ENCODE measurements around the gene NAP1L4.
A peak's percentile ranks its signal among the peaks of the same experiment; 100 is the strongest.

The NAP1L4 gene

DNA sequence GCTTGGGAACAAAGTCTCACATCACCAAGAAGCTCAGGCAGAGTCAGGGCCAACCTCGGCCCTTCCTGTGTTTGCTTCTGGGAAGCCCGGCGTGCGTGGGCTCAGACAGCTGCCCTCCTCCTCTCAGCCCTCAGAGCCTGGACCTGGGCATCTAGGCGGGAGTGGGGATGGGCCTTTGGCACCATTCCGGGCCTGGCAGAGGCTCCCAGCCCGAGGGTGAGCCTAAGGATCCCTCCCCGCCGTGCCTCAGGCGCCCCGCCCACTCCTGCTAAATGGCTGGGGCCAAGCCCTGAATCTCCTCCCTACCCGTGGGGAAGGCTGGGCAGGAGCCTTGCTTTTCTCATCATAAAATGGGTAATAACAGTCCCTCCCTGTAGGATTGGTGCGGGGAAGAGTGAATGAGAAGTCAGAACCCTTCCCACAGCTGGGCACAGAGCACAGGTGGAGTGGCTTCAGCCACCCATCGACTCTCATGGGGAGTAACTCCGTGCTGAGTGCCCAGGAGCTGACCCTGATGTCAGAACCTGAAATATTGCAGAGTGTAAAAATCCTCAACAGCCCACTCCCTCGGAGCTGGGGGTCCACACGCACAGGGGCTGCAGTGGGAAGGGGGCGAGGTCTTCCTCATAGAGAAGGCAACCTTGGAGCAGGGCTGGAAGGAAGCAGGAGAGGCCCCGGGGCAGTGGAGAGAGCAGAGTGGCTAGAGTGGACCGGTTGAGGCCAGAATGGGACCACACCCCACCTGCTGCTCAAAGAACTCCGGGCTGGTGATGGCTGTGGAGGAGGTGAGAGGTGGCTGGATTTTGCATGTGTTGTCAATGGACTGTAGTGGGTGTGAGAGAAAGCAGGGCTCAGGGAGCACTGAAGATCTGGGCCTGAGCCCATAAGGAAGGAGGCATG is 87.7 kb downstream of the NAP1L4 start:
- no peak for DNase-seq (ENCODE audit: low read depth)

- DNase-seq (ENCODE audit: low read depth), result no peak
Measured at GRCh38 chr11:2903672-2904011, 88.5 kb downstream of the NAP1L4 start.

- DNase-seq (ENCODE audit: low read depth), result no peak
Measured at GRCh38 chr11:2902784-2903671, 89.1 kb downstream of the NAP1L4 start.

- DNase-seq (ENCODE audit: low read depth), result peak; percentile 77
Measured at GRCh38 chr11:2901854-2902783, 90.0 kb downstream of the NAP1L4 start.

GRCh38 chr11:2901196-2901796 is 90.8 kb downstream of the NAP1L4 start:
- no peak for DNase-seq (ENCODE audit: low read depth)

GRCh38 chr11:2899080-2899783 is 92.9 kb downstream of the NAP1L4 start:
- no peak for DNase-seq (ENCODE audit: low read depth)

DNA sequence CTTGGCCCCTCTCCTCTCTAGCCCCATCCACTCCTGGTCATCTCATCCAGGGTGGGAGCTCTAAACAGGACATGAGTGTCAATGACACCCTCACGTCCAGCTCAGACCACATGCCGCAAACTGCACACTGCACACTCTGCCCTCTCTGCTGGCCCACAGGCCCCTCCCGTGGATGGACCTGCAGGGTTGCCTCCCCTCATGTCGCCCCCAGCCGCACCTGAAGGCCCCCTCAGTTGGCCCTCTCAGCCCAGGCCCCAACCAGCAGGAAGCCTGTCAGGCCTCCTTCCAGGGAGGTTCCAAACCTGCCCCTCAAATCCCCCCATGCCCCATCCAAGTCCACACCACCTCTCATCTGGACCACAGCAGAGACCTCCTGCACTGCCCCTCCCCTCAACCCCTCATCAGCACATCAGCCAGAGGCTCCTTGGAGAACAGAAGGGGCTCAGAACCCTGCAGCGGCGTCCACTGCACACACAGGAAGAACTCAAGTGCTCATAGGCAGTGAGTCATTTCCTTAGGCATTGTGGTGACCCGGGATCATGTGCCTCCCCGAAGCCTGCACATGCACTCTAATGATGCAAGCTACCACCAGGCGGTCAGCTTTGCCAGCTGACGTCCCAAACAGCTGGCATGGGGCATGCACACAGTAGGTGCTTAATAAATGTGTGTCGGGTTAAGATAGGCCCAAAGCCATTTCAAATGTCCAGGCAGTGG is 93.6 kb downstream of the NAP1L4 start:
- no peak for DNase-seq (ENCODE audit: low read depth)

DNA sequence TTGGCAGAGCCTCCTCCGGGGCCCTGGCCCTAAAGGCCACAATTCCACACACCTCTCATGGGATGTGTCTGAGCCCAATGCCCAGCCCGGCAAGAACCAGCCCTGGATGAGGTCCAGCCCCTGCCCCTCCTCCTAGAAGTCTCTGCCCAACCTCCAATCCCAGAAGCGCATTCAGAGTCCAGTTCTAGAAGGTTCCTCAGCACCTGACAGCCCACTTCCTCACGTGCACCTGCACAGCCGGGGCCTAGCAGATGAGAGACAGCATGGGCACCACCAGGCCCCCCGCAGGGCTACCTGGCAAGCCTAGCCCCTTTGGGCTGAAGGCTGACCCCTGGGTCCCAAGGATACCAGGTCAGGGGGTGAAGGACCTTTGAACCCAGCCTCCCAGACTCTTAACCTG is 95.1 kb downstream of the NAP1L4 start:
- DNase-seq (ENCODE audit: low read depth), result no peak

DNA sequence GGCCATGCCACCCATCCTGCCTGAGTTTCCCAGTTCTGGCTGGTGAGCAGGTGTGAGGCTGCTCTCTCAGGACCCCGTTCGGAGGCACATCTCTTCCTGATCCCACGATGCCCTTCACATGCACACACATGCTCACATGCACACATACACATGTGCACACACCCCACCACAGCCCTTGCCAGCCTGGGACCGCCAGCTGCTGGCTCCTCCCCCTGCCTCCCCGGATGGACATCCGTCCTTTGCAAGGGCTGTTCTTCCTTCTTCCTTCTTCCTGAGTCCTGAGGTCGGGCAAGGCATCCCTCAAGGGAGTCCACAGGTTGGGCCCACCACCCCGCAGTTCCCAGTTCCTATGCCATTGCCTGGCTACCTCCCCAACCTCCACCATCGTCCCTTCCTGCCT is 96.1 kb downstream of the NAP1L4 start:
- DNase-seq (ENCODE audit: low read depth), result no peak

All from stimulated activated CD4-positive, alpha-beta T cell treated with anti-CD3 and anti-CD28 coated beads, Interleukin-2, amount 100 ng/mL, for 4 hours (primary cell).